GM12864 (cell line): Measurements from ENCODE around the gene SLC13A2.

ENCODE experiments used
- DNase-seq: peaks from one replicate; pipeline ENCODE4 v3.0.0-alpha.2; 2011; ENCODE audit warnings: low read depth
- H3K4me3 ChIP-seq: 2 replicates; pipeline ENCODE4 v1.5.1; 2011; ENCODE audit warnings: mild to moderate bottlenecking, low read depth, low read length, control low read depth
- CTCF ChIP-seq: IDR thresholded peaks from 2 replicates; pipeline ENCODE4 v1.5.1; 2011; ENCODE audit warnings: low read depth, mild to moderate bottlenecking, moderate library complexity, low read length, control low read depth, inconsistent platforms; ENCODE audit errors: missing control alignments

SLC13A2 gene

GRCh38 chr17:28485049-28485448 lies 11.6 kb downstream of the SLC13A2 start:
- H3K4me3 ChIP-seq: no peak overlapping the region
- no peak for TF ChIP-seq CTCF
- no peak for DNase-seq

- no peak for TF ChIP-seq CTCF
- no peak for DNase-seq
- H3K4me3 ChIP-seq: no peak overlapping the region
Measured at GRCh38 chr17:28487881-28488532, 14.6 kb downstream of the SLC13A2 start.

- no peak for TF ChIP-seq CTCF
- H3K4me3 ChIP-seq: no peak overlapping the region
- no peak for DNase-seq
Measured at GRCh38 chr17:28488533-28489276, 15.3 kb downstream of the SLC13A2 start.

GRCh38 chr17:28491286-28491685 lies 17.8 kb downstream of the SLC13A2 start:
- DNase-seq: no peak
- no peak overlapping the region for H3K4me3 ChIP-seq
- TF ChIP-seq CTCF: no peak

- TF ChIP-seq CTCF: no peak
- no peak for DNase-seq
- no peak overlapping the region for H3K4me3 ChIP-seq
Measured at GRCh38 chr17:28491860-28492259, 18.4 kb downstream of the SLC13A2 start.

- TF ChIP-seq CTCF: no peak
- no peak overlapping the region for H3K4me3 ChIP-seq
- no peak for DNase-seq
Measured at GRCh38 chr17:28492352-28493310, 19.2 kb downstream of the SLC13A2 start.
